Fibroblast of skin of left biceps (primary cell): ENCODE measurements around the gene PACC1.
"Not testable (repeated sequence)": the region's sequence is repeated elsewhere in the genome, so short reads cannot be mapped to it uniquely, and the experiment has no call there.

Source experiments
- DNase-seq, 2 experiments: peaks; one replicate each; pipeline ENCODE4 v3.0.0-alpha.2; 2013; ENCODE audit warnings: low read depth in 2 of 2

PACC1 gene

GRCh38 chr1:212395678-212396437 is 18.8 kb downstream of the PACC1 start:
- DNase-seq: not testable (repeated sequence)

GRCh38 chr1:212388985-212389716 is 25.5 kb downstream of the PACC1 start:
- DNase-seq: no peak

GRCh38 chr1:212386029-212386428 is 28.7 kb downstream of the PACC1 start:
- no peak for DNase-seq

- DNase-seq: no peak
Measured at GRCh38 chr1:212381397-212382035, 33.2 kb downstream of the PACC1 start.

GRCh38 chr1:212379366-212379765 is 35.3 kb downstream of the PACC1 start:
- no peak for DNase-seq

- DNase-seq: no peak
Measured at GRCh38 chr1:212377644-212378043, 37.0 kb downstream of the PACC1 start.

GRCh38 chr1:212375986-212376385 is 38.7 kb downstream of the PACC1 start:
- DNase-seq: no peak

- peak; percentile 25 to 37 for DNase-seq
Measured at GRCh38 chr1:212368073-212368484, 46.6 kb downstream of the PACC1 start.

- no peak for DNase-seq
Measured at GRCh38 chr1:212367474-212368072, 47.1 kb downstream of the PACC1 start.

GRCh38 chr1:212366901-212367300 is 47.8 kb downstream of the PACC1 start:
- DNase-seq: no peak

GRCh38 chr1:212364985-212365384 is 49.7 kb downstream of the PACC1 start:
- no peak for DNase-seq

- DNase-seq: no peak
Measured at GRCh38 chr1:212359794-212360479, 54.7 kb downstream of the PACC1 start.

- DNase-seq: peak; percentile 56 to 60
Measured at GRCh38 chr1:212355230-212355969, 59.3 kb downstream of the PACC1 start.

GRCh38 chr1:212354464-212354863 is 60.2 kb downstream of the PACC1 start:
- DNase-seq: no peak

GRCh38 chr1:212353181-212353580 is 61.5 kb downstream of the PACC1 start:
- no peak for DNase-seq

GRCh38 chr1:212351588-212352362 is 62.9 kb downstream of the PACC1 start:
- no peak for DNase-seq

GRCh38 chr1:212346601-212347000 is 68.1 kb downstream of the PACC1 start:
- peak in 1 of 2 experiments; percentile 26 for DNase-seq

GRCh38 chr1:212344905-212345304 is 69.8 kb downstream of the PACC1 start:
- no peak for DNase-seq

- DNase-seq: no peak
Measured at GRCh38 chr1:212341090-212341489, 73.6 kb downstream of the PACC1 start.

- no peak for DNase-seq
Measured at GRCh38 chr1:212329105-212329504, 85.6 kb downstream of the PACC1 start.
